IPS-11a (cell line): ENCODE results near the gene SYNGR4.

Experiments used
- H3K4me3 ChIP-seq: one replicate; pipeline ENCODE4 v1.5.1; 2013; ENCODE audit warnings: low read depth, low read length, control low read depth

The SYNGR4 gene

GRCh38 chr19:48341515-48342413 is 22.4 kb upstream of the SYNGR4 start:
- H3K4me3 ChIP-seq = no peak overlapping the region

- H3K4me3 ChIP-seq = no peak overlapping the region
These were observed 21.8 kb upstream of the SYNGR4 start for GRCh38 chr19:48342414-48342738.

GRCh38 chr19:48342841-48343540 is 21.2 kb upstream of the SYNGR4 start:
- no peak overlapping the region for H3K4me3 ChIP-seq

GRCh38 chr19:48344892-48345291 is 19.3 kb upstream of the SYNGR4 start:
- no peak overlapping the region for H3K4me3 ChIP-seq

GRCh38 chr19:48346191-48346590 is 18.0 kb upstream of the SYNGR4 start:
- no peak overlapping the region for H3K4me3 ChIP-seq

GRCh38 chr19:48348045-48348444 is 16.1 kb upstream of the SYNGR4 start:
- H3K4me3 ChIP-seq = no peak overlapping the region

- H3K4me3 ChIP-seq = no peak overlapping the region
These were observed 15.4 kb upstream of the SYNGR4 start for GRCh38 chr19:48348737-48349136.

GRCh38 chr19:48350856-48351255 is 13.3 kb upstream of the SYNGR4 start:
- no peak overlapping the region for H3K4me3 ChIP-seq

GRCh38 chr19:48351341-48351752 is 12.8 kb upstream of the SYNGR4 start:
- no peak overlapping the region for H3K4me3 ChIP-seq

- H3K4me3 ChIP-seq = no peak overlapping the region
These were observed 10.5 kb upstream of the SYNGR4 start for GRCh38 chr19:48353677-48354076.

GRCh38 chr19:48354332-48354992 is 9.7 kb upstream of the SYNGR4 start:
- H3K4me3 ChIP-seq = no peak overlapping the region

GRCh38 chr19:48355365-48355954 is 8.7 kb upstream of the SYNGR4 start:
- no peak overlapping the region for H3K4me3 ChIP-seq

- no peak overlapping the region for H3K4me3 ChIP-seq
These were observed 5.0 kb upstream of the SYNGR4 start for GRCh38 chr19:48359123-48359522.

GRCh38 chr19:48361912-48362311 is 2.3 kb upstream of the SYNGR4 start:
- H3K4me3 ChIP-seq = no peak overlapping the region

GRCh38 chr19:48362716-48363499 is 1.3 kb upstream of the SYNGR4 start:
- H3K4me3 ChIP-seq = peak overlapping the region; percentile 67

GRCh38 chr19:48363500-48363809 is 712 bp upstream of the SYNGR4 start:
- peak overlapping the region; percentile 67 for H3K4me3 ChIP-seq

GRCh38 chr19:48364598-48365348 is 606 bp downstream of the SYNGR4 start:
- peak overlapping the region; percentile 14 for H3K4me3 ChIP-seq

GRCh38 chr19:48365602-48366001 is 1.4 kb downstream of the SYNGR4 start:
- no peak overlapping the region for H3K4me3 ChIP-seq

- no peak overlapping the region for H3K4me3 ChIP-seq
These were observed 3.7 kb downstream of the SYNGR4 start for GRCh38 chr19:48367855-48368254.

GRCh38 chr19:48368936-48369335 is 4.8 kb downstream of the SYNGR4 start:
- no peak overlapping the region for H3K4me3 ChIP-seq
